IMR-90 (cell line): Measurements from ENCODE around the gene TSGA10. TPM values are rescaled to one million over a fixed set of nuclear protein-coding genes. Genes with fewer than 3 reads are reported as not detected.

Experiments used
- ATAC-seq: fragments of 200-7000 bp; cut with Tn5 transposase; 2 replicates; pipeline ENCODE4 v1.9.1; 2020; ENCODE audit warnings: low read depth, mild to moderate bottlenecking, moderate library complexity
- BruUV-seq: library from RNA; stranded (reverse); fragments of 400-500 nt; replicated peaks from 2 replicates; lab custom pipeline; 2021; lab: Mats Ljungman, UMichigan
- CTCF ChIA-PET: fragments of 300-600 bp; formaldehyde crosslinking; extraction: SDS; loops from one replicate; lab custom pipeline; 2021; ENCODE audit warnings: antibody characterized with exemption; lab: Yijun Ruan, JAX
- POLR2A ChIA-PET: fragments of 300-600 bp; sonication (Branson Sonifier 250); formaldehyde crosslinking; loops from one replicate; lab custom pipeline; 2022; ENCODE audit warnings: antibody characterized with exemption; ENCODE audit not compliant: unreplicated experiment; lab: Charles Lee
- DNase-seq: peaks from one replicate; pipeline ENCODE4 v3.0.0; 2013
- H2AFZ ChIP-seq: replicated peaks from 2 replicates; pipeline ENCODE3; 2013; ENCODE audit warnings: low read length, mild to moderate bottlenecking; ENCODE audit not compliant: poor library complexity
- H2AK5ac ChIP-seq: 2 replicates; pipeline ENCODE4 v1.6.1; 2013; ENCODE audit warnings: low read depth, low read length, inconsistent platforms
- H2AK9ac ChIP-seq: replicated peaks from 2 replicates; pipeline ENCODE3; 2013; ENCODE audit warnings: mild to moderate bottlenecking, low read depth, low read length, moderate library complexity; ENCODE audit not compliant: poor library complexity
- H2BK120ac ChIP-seq: 2 replicates; pipeline ENCODE4 v1.6.1; 2013; ENCODE audit warnings: low read depth, low read length, inconsistent platforms
- H2BK15ac ChIP-seq: 3 replicates; pipeline ENCODE4 v1.6.1; 2013; ENCODE audit warnings: low read depth, low read length, inconsistent platforms
- H2BK20ac ChIP-seq: 2 replicates; pipeline ENCODE4 v1.6.1; 2013; ENCODE audit warnings: low read depth, mild to moderate bottlenecking, inconsistent platforms, low read length, moderate library complexity
- H2BK5ac ChIP-seq: 2 replicates; pipeline ENCODE4 v1.6.1; 2013; ENCODE audit warnings: mild to moderate bottlenecking, low read depth, low read length, inconsistent platforms; ENCODE audit not compliant: poor library complexity, severe bottlenecking
- H3K14ac ChIP-seq: replicated peaks from 2 replicates; pipeline ENCODE4 v1.6.1; 2013; ENCODE audit warnings: low read depth, low read length, inconsistent platforms
- H3K18ac ChIP-seq: 2 replicates; pipeline ENCODE4 v1.6.1; 2013; ENCODE audit warnings: low read depth, low read length, control low read depth
- H3K23ac ChIP-seq: 2 replicates; pipeline ENCODE4 v1.6.1; 2013; ENCODE audit warnings: low read depth, low read length, inconsistent platforms
- H3K27ac ChIP-seq: 2 replicates; pipeline ENCODE4 v1.5.1; 2013; ENCODE audit warnings: mild to moderate bottlenecking, control low read depth, low read length; ENCODE audit not compliant: insufficient read depth
- H3K27me3 ChIP-seq: 2 replicates; pipeline ENCODE4 v1.6.1; 2013; ENCODE audit warnings: low read length; ENCODE audit not compliant: control insufficient read depth, insufficient read depth
- H3K36me3 ChIP-seq: 2 replicates; pipeline ENCODE4 v1.6.1; 2013; ENCODE audit warnings: low read length, mixed read lengths; ENCODE audit not compliant: control insufficient read depth, insufficient read depth
- H3K4ac ChIP-seq: 2 replicates; pipeline ENCODE4 v1.6.1; 2013; ENCODE audit warnings: low read depth, low read length, inconsistent platforms
- H3K4me1 ChIP-seq: 2 replicates; pipeline ENCODE4 v1.6.1; 2013; ENCODE audit warnings: low read length, mixed read lengths; ENCODE audit not compliant: control insufficient read depth, insufficient read depth
- H3K4me2 ChIP-seq: 2 replicates; pipeline ENCODE4 v1.6.1; 2013; ENCODE audit warnings: low read depth, mild to moderate bottlenecking, control low read depth, low read length, moderate library complexity
- H3K4me3 ChIP-seq: 2 replicates; pipeline ENCODE4 v1.5.1; 2013; ENCODE audit warnings: low read depth, mild to moderate bottlenecking, control low read depth, low read length, moderate library complexity; ENCODE audit not compliant: insufficient read depth
- H3K56ac ChIP-seq: 2 replicates; pipeline ENCODE4 v1.6.1; 2013; ENCODE audit warnings: low read length, inconsistent platforms; ENCODE audit not compliant: insufficient read depth; ENCODE audit errors: extremely low read depth
- H3K79me1 ChIP-seq, 2 experiments: 2 replicates each; pipeline ENCODE4 v1.6.1; 2013; ENCODE audit warnings: low read length in 2 of 2, inconsistent platforms in 1 of 2, low read depth in 1 of 2
- H3K9ac ChIP-seq: 2 replicates; pipeline ENCODE4 v1.6.1; 2013; ENCODE audit warnings: low read depth, low read length, control low read depth
- H3K9me1 ChIP-seq: 2 replicates; pipeline ENCODE4 v1.6.1; 2013; ENCODE audit warnings: low read length, inconsistent platforms; ENCODE audit not compliant: insufficient read depth
- H3K9me3 ChIP-seq: 2 replicates; pipeline ENCODE4 v1.6.1; 2013; ENCODE audit warnings: low read length; ENCODE audit not compliant: control insufficient read depth, insufficient read depth
- H4K20me1 ChIP-seq: 2 replicates; pipeline ENCODE4 v1.6.1; 2013; ENCODE audit warnings: low read length, inconsistent platforms; ENCODE audit not compliant: insufficient read depth
- H4K5ac ChIP-seq: 2 replicates; pipeline ENCODE4 v1.6.1; 2013; ENCODE audit warnings: mild to moderate bottlenecking, low read depth, low read length, control low read depth
- H4K8ac ChIP-seq, 2 experiments: 2 replicates each; pipeline ENCODE4 v1.6.1; 2013; ENCODE audit warnings: low read depth in 2 of 2, low read length in 2 of 2, control low read depth in 1 of 2, inconsistent platforms in 1 of 2
- H4K91ac ChIP-seq: 2 replicates; pipeline ENCODE4 v1.6.1; 2013; ENCODE audit warnings: low read depth, low read length, inconsistent platforms; ENCODE audit not compliant: insufficient read depth
- BHLHE40 ChIP-seq: fragments of 150-350 bp; IDR thresholded peaks from 2 replicates; pipeline ENCODE4 v1.6.1; 2016; ENCODE audit warnings: mild to moderate bottlenecking, low read depth, low read length
- CEBPB ChIP-seq: IDR thresholded peaks from 2 replicates; pipeline ENCODE4 v1.6.1; 2012; ENCODE audit warnings: low read depth, low read length, improper control_type of control experiment
- ELK1 ChIP-seq: fragments of 150-350 bp; IDR thresholded peaks from 2 replicates; pipeline ENCODE4 v1.6.1; 2016; ENCODE audit warnings: low read depth, mild to moderate bottlenecking, low read length, moderate library complexity, borderline replicate concordance
- FOS ChIP-seq: fragments of 150-350 bp; IDR thresholded peaks from 2 replicates; pipeline ENCODE4 v1.6.1; 2016; ENCODE audit warnings: low read depth, low read length
- MAFK ChIP-seq: IDR thresholded peaks from 2 replicates; pipeline ENCODE4 v1.6.1; 2012; ENCODE audit warnings: low read depth, low read length, improper control_type of control experiment
- MAZ ChIP-seq: IDR thresholded peaks from 2 replicates; pipeline ENCODE4 v1.6.1; 2012; ENCODE audit warnings: low read depth, mild to moderate bottlenecking, low read length, improper control_type of control experiment, moderate library complexity, borderline replicate concordance
- MXI1 ChIP-seq: IDR thresholded peaks from 2 replicates; pipeline ENCODE4 v1.6.1; 2012; ENCODE audit warnings: low read depth, mild to moderate bottlenecking, low read length, moderate library complexity, borderline replicate concordance
- NFE2L2 ChIP-seq: fragments of 150-350 bp; IDR thresholded peaks from 2 replicates; pipeline ENCODE4 v1.6.1; 2016; ENCODE audit warnings: low read depth, mild to moderate bottlenecking, low read length
- RCOR1 ChIP-seq: IDR thresholded peaks from 2 replicates; pipeline ENCODE4 v1.6.1; 2012; ENCODE audit warnings: mild to moderate bottlenecking, low read length, improper control_type of control experiment; ENCODE audit not compliant: insufficient replicate concordance
- SMC3 ChIP-seq: fragments of 150-350 bp; IDR thresholded peaks from 2 replicates; pipeline ENCODE4 v1.6.1; 2016; ENCODE audit warnings: low read depth, mild to moderate bottlenecking, antibody characterized with exemption, low read length, moderate library complexity
- WGBS, 2 experiments: methylation state at CpG; one replicate each; pipeline versions ENCODE4 v1.1.5 to v1.1.7; 2013; ENCODE audit warnings: missing lambda C conversion rate in 2 of 2; ENCODE audit not compliant: insufficient read length in 1 of 2; ENCODE audit errors: extremely low coverage in 2 of 2; 5-methylcytosine and 5-hydroxymethylcytosine counted together
- dilution Hi-C: fragments of 300-500 bp; cut with HindIII; formaldehyde crosslinking; loops from one replicate; pipeline ENCODE4 v1.14.3; 2018; ENCODE audit warnings: low sequenced_read_pairs; ENCODE audit not compliant: unreplicated experiment
- in situ Hi-C: fragments of 300-500 bp; cut with MboI; formaldehyde crosslinking; loops from 3 replicates; pipeline ENCODE4 v1.14.3; 2019; ENCODE audit warnings: low sequenced_read_pairs, inconsistent platforms, mixed read lengths
- intact Hi-C: fragments of 100-400 bp; cut with micrococcal nuclease; formaldehyde crosslinking; loops from 2 replicates; pipeline ENCODE4 v1.10.0; 2022
- polyA plus RNA-seq, 3 experiments: library from polyadenylated mRNA; depleted of rRNA; stranded (reverse); fragments of >200 nt; gene quantifications; 2 replicates each; pipeline ENCODE4 v1.2.3, GENCODE V29; 2012; ENCODE audit warnings: low replicate concordance in 1 of 3
- total RNA-seq: library from RNA; depleted of rRNA; stranded (reverse); fragments of >200 nt; gene quantifications from 2 replicates; pipeline ENCODE4 v1.2.3, GENCODE V29; 2012
- TF ChIP-seq, protein P1 (sequence below): conservative IDR thresholded peaks from 2 replicates; pipeline ENCODE4 v1.5.1; 2012; ENCODE audit warnings: mild to moderate bottlenecking, low read depth, low read length, improper control_type of control experiment

TSGA10 gene
- total and polyA plus RNA-seq, 2 of the 4 experiments (the other 2 are of a cell fraction): 0.32 to 0.54 TPM

GRCh38 chr2:98947554-98947953 is 207.2 kb downstream of the TSGA10 start:
- H3K4me1 ChIP-seq: no peaks in the 10 kb centered on the region
- no CpG with 5 or more reads among the region's 8 CpGs for WGBS, 2 experiments
- ATAC-seq (no peak), DNase-seq (no peak)
- H3K23ac ChIP-seq: no peak overlapping the region
- no peak overlapping the region for H2AK5ac ChIP-seq
- no peak overlapping the region for H3K56ac ChIP-seq
- H2BK120ac ChIP-seq: no peak overlapping the region
- no peak overlapping the region for H3K9ac ChIP-seq
- no peak overlapping the region for H2AK9ac ChIP-seq
- BruUV-seq: no TSS peak
- H3K18ac ChIP-seq: no peak overlapping the region
- TF ChIP-seq CEBPB: no peak
- TF ChIP-seq ELK1: no peak
- TF ChIP-seq MXI1: no peak
- TF ChIP-seq BHLHE40: no peak
- no peak for TF ChIP-seq RCOR1
- no peak for TF ChIP-seq MAFK
- TF ChIP-seq NFE2L2: no peak
- TF ChIP-seq, protein P1, sequence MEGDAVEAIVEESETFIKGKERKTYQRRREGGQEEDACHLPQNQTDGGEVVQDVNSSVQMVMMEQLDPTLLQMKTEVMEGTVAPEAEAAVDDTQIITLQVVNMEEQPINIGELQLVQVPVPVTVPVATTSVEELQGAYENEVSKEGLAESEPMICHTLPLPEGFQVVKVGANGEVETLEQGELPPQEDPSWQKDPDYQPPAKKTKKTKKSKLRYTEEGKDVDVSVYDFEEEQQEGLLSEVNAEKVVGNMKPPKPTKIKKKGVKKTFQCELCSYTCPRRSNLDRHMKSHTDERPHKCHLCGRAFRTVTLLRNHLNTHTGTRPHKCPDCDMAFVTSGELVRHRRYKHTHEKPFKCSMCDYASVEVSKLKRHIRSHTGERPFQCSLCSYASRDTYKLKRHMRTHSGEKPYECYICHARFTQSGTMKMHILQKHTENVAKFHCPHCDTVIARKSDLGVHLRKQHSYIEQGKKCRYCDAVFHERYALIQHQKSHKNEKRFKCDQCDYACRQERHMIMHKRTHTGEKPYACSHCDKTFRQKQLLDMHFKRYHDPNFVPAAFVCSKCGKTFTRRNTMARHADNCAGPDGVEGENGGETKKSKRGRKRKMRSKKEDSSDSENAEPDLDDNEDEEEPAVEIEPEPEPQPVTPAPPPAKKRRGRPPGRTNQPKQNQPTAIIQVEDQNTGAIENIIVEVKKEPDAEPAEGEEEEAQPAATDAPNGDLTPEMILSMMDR: no peak
- no peak for TF ChIP-seq FOS
- TF ChIP-seq SMC3: no peak
- no peak for TF ChIP-seq MAZ
- H4K8ac ChIP-seq: no peak overlapping the region
- H3K4me3 ChIP-seq: no peak overlapping the region
- H3K9me3 ChIP-seq: no peaks in the 10 kb centered on the region
- no peaks in the 10 kb centered on the region for H4K20me1 ChIP-seq
- no peak overlapping the region for H2BK5ac ChIP-seq
- H3K4ac ChIP-seq: no peak overlapping the region
- H4K91ac ChIP-seq: no peak overlapping the region
- no peaks in the 10 kb centered on the region for H3K79me1 ChIP-seq
- no peaks in the 10 kb centered on the region for H3K9me1 ChIP-seq
- CTCF ChIA-PET: no interaction called here
- no peak overlapping the region for H2AFZ ChIP-seq
- intact Hi-C loops (no loop called here), dilution Hi-C loops (no loop called here), in situ Hi-C loops (no loop called here)
- no peak overlapping the region for H3K14ac ChIP-seq
- H4K5ac ChIP-seq: no peak overlapping the region
- H3K27ac ChIP-seq: no peak overlapping the region
- H2BK15ac ChIP-seq: no peak overlapping the region
- H2BK20ac ChIP-seq: no peak overlapping the region
- H3K4me2 ChIP-seq: no peak overlapping the region
- peaks cover 5% of the 10 kb centered on the region; the same call in 1 of the 2 replicates for H3K27me3 ChIP-seq
- POLR2A ChIA-PET: no interaction called here
- no peaks in the 10 kb centered on the region for H3K36me3 ChIP-seq
